Measurements from ENCODE around the gene REXO1. TPM values are rescaled to one million over a fixed set of nuclear protein-coding genes. Genes with fewer than 3 reads are reported as not detected.

The REXO1 gene
- total and polyA plus RNA-seq, 2 experiments from 2014 or later: 20.2 to 90.1 TPM

GRCh38 chr19:1872807-1873523 is 24.7 kb upstream of the REXO1 start:
- H3K4me3 ChIP-seq: no peak overlapping the region
- no peaks in the 10 kb centered on the region for H3K36me3 ChIP-seq (ENCODE audit: insufficient read depth)
- peaks cover 16% of the 10 kb centered on the region for H3K4me1 ChIP-seq (ENCODE audit: insufficient read depth)
- H3F3A ChIP-seq (replicated peaks; ENCODE audit: low read depth): peaks cover 11% of the 10 kb centered on the region; the same call in 1 of the 2 replicates
- H3K9me2 ChIP-seq (ENCODE audit: insufficient read depth): no peaks in the 10 kb centered on the region
- ATAC-seq (no peak), DNase-seq (ENCODE audit: low spot score) (no peak)
- H3K27me3 ChIP-seq (ENCODE audit: insufficient read depth): no peaks in the 10 kb centered on the region
- Mint-ChIP-seq H3K4me1 (peaks cover 16% of the 10 kb centered on the region), H3K27ac (no peak overlapping the region), H3K4me3 (no peak overlapping the region), H3K27me3 (ENCODE audit: insufficient read depth, low read depth, poor library complexity) (peaks cover 5% of the 10 kb centered on the region), H3K9me3 (no peaks in the 10 kb centered on the region), H3K36me3 (ENCODE audit: low read depth) (peaks cover 4% of the 10 kb centered on the region; the same call in 2 of the 3 replicates)
- H3K27ac ChIP-seq (ENCODE audit: low read depth): no peak overlapping the region
- H4K20me1 ChIP-seq (replicated peaks; ENCODE audit: insufficient read depth): no peaks in the 10 kb centered on the region; the same call in 1 of the 2 replicates
- no peak overlapping the region for H2AFZ ChIP-seq
- TF ChIP-seq EZH2 (IDR thresholded peaks at IDR 0.05; ENCODE audit: low read depth, unreplicated experiment): no peak
- TF ChIP-seq ZNF114 (CRISPR knock-in tag; IDR thresholded peaks at IDR 0.05): no peak
- TF ChIP-seq STAT1 (IDR thresholded peaks at IDR 0.05; ENCODE audit: unreplicated experiment): no peak
- TF ChIP-seq ZNF462 (CRISPR knock-in tag; IDR thresholded peaks at IDR 0.05): no peak
- TF ChIP-seq NANOG (IDR thresholded peaks at IDR 0.05; ENCODE audit: borderline replicate concordance): no peak
- no peak overlapping the region for H3K4me2 ChIP-seq
- peaks cover 31% of the 10 kb centered on the region for H3K79me2 ChIP-seq (replicated peaks; ENCODE audit: insufficient read depth)

GRCh38 chr19:1871630-1872029 is 23.3 kb upstream of the REXO1 start:
- no peaks in the 10 kb centered on the region for H3K36me3 ChIP-seq (ENCODE audit: insufficient read depth)
- peaks cover 31% of the 10 kb centered on the region for H3K79me2 ChIP-seq (replicated peaks; ENCODE audit: insufficient read depth)
- ATAC-seq (no peak), DNase-seq (ENCODE audit: low spot score) (no peak)
- Mint-ChIP-seq H3K4me3 (no peak overlapping the region), H3K9me3 (no peaks in the 10 kb centered on the region), H3K27ac (no peak overlapping the region), H3K36me3 (ENCODE audit: low read depth) (peaks cover 4% of the 10 kb centered on the region; the same call in 2 of the 3 replicates), H3K4me1 (peaks cover 16% of the 10 kb centered on the region), H3K27me3 (ENCODE audit: insufficient read depth, low read depth, poor library complexity) (peaks cover 7% of the 10 kb centered on the region)
- peaks cover 15% of the 10 kb centered on the region for H3K4me1 ChIP-seq (ENCODE audit: insufficient read depth)
- no peak overlapping the region for H2AFZ ChIP-seq
- no peaks in the 10 kb centered on the region for H3K9me2 ChIP-seq (ENCODE audit: insufficient read depth)
- H4K20me1 ChIP-seq (replicated peaks; ENCODE audit: insufficient read depth): no peaks in the 10 kb centered on the region; the same call in 1 of the 2 replicates
- H3K4me3 ChIP-seq: no peak overlapping the region
- H3F3A ChIP-seq (replicated peaks; ENCODE audit: low read depth): peaks cover 11% of the 10 kb centered on the region; the same call in 1 of the 2 replicates
- no peaks in the 10 kb centered on the region for H3K27me3 ChIP-seq (ENCODE audit: insufficient read depth)
- no peak overlapping the region for H3K4me2 ChIP-seq
- no peak overlapping the region for H3K27ac ChIP-seq (ENCODE audit: low read depth)
- TF ChIP-seq CREB1 (CRISPR knock-in tag; IDR thresholded peaks at IDR 0.05; ENCODE audit: low read depth) (no peak), ETS1 (IDR thresholded peaks at IDR 0.05) (no peak), POLR2AphosphoS5 (IDR thresholded peaks at IDR 0.05; ENCODE audit: low read depth) (no peak), ZNF114 (CRISPR knock-in tag; IDR thresholded peaks at IDR 0.05) (no peak), STAT1 (IDR thresholded peaks at IDR 0.05; ENCODE audit: unreplicated experiment) (no peak), EZH2phosphoT487 (IDR thresholded peaks at IDR 0.05; ENCODE audit: unreplicated experiment) (no peak)
